SKM-1 treated with dmso at 0.1 percent for 144 hours (cell line): Measurements from ENCODE around the gene EEF2K.
"Not testable (repeated sequence)": the region's sequence is repeated elsewhere in the genome, so short reads cannot be mapped to it uniquely, and the experiment has no call there.

ENCODE experiments used
- DNase-seq: peaks from one replicate; lab custom pipeline; 2025; ENCODE audit not compliant: unreplicated experiment; lab: John Stamatoyannopoulos, UW

EEF2K gene

DNA sequence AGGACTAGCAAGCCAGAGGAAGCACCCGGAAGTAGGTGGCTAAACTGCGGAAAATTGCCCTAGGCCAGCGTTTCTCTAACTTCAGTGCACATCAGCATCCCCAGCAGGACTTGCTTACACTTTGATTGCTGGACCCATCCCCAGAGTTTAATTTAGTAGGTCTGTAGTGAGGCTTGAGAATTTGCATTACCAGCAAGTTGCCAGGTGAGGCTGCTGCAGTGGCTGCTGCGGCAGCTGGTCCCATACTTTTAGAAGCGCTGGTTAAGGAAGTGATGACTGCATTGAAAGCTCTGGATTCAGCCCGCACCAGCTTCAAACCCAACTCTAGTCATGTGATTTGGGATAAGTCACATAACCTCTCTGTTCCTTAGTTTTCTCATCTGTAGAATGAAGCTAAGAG lies 4.2 kb downstream of the EEF2K start:
- DNase-seq, result no peak

DNA sequence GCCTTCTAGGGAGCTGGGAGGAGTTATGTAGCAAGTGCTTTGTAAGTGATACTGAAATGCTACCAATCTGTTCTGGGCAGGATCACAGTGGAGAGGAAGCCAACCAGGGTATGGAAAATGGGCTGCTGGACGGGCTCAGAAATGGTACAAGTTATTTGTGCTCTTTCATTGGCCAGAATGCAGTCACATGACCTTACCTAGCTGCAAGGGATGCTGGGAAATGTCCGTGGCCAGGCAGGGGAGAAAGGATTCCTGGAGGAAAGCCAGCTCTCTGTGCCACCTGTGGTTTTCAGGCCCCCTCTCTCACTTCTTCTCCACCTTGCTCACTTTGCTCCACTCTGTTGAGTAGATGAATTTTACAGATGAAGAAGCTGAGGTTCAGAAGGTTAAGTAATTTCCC lies 4.8 kb downstream of the EEF2K start:
- DNase-seq, result no peak

DNA sequence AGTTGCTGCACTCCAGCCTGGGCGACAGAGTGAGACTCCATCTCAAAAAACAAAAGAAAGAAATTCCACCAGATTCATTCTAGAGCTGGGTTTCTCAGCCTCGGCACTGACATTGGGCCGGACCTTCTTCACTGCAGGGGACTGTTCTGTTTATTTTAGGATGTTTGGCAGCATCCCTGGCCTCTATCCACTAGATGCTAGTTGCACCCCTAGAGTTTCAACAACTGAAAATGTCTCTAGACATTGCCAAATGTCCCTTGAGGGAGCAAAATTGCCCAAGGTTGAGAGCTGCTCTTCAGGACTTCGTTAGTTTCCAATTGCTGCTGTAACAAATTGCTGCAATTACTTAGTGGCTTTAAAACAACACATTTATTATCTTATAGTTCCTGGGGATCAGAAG lies 7.2 kb downstream of the EEF2K start:
- no peak for DNase-seq

DNA sequence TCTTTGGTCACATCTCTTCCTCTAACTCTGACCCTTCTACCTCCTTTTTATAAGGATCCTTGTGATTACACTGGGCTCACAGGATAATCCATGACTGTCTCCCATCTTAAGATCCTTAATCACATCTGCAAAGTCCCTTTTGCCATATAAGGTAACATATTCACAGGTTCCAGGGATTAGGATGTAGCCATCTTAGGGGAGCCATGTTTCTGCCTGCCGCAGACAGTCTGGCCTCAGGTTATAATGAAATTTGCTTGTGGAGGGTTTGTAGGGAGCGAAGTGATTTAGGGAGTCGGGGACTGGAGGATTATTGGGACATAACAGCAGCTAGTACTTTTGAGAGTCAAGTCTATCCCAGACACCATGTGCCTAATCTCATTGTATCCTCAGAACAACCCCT lies 7.7 kb downstream of the EEF2K start:
- no peak for DNase-seq

DNA sequence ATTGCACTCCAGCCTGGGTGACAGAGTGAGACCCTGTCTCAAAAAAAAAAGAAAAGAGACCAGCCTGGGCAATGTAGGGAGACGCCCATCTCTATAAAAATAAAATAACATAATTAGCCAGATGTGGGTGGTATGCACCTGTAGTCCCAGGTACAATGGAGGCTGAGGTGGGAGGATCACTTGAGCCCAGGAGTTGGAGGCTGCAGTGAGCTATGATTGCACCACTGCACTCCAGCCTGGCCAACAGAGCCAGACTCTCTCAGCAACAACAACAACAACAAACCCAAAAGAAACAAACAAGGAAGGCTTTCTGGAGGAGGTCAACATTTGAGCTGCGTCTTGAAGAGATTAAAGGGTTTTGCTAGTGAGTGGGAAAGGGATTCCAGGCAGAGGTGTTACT lies 8.3 kb downstream of the EEF2K start:
- no peak for DNase-seq

DNA sequence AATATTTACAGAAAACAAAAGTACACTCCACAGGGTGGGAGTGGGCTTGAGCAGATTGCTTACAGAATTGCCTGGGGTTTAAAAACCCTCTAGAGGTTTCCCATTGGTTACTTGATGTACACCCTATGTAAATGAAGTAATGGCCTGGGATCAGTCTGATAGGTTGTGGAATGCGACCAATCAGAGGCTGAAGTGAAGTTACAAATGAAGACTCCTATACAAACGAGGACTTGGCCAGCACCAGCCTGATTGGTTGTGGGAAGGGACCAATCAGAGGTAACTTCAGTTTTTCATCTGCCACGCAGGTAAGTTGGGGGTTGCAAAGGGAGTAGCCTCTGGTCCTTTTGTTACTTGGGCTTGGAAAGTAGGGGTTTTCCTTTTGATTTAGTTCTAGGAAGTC lies 8.8 kb downstream of the EEF2K start:
- no peak for DNase-seq

DNA sequence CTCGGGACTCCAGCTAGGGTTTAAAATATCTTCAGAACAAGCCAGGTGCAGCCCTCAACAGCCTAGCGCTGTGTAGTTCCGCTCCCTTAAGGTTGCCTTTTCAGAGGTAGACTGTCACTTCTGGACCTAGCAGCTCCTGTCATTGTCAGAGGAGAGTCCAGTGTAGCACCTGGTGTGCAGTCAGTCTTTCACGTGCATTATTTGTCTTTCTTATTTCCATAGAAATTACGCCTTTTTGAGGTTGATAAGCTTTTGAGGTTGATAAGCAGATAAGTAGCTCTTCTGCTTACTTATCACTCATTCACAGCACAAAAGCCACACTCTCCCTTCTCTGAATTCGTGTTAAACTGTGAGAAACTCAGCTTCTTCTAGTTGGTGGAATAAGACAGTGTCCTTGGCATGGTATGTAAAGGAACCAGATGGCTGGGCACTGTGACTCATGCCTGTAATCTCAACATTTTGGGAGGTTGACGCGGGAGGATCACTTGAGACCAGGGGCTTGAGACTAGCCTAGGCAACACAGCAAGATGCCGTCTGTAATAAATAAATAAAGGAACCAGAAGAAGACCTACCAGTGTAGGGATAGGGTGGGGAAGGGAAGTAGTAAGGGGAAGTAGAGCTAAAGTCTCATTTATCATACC lies 10.2 kb downstream of the EEF2K start:
- DNase-seq, result no peak

DNA sequence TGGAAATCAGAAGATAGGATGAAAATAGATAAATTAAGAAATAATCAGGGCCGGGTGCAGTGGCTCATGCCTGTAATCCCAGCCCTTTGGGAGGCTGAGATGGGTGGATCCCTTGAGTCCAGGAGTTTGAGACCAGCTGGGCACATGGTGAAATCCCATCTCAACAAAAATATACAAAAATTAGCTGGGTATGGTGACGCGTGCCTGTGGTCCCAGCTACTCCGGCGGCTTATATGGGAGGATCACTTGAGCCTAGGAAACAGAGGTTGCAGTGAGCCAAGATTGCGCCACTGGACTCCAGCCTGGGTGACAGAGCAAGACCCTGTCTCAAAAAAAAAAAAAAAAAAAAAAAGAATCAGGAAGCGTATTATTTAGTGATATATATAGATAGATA lies 10.8 kb downstream of the EEF2K start:
- not testable (repeated sequence) for DNase-seq

DNA sequence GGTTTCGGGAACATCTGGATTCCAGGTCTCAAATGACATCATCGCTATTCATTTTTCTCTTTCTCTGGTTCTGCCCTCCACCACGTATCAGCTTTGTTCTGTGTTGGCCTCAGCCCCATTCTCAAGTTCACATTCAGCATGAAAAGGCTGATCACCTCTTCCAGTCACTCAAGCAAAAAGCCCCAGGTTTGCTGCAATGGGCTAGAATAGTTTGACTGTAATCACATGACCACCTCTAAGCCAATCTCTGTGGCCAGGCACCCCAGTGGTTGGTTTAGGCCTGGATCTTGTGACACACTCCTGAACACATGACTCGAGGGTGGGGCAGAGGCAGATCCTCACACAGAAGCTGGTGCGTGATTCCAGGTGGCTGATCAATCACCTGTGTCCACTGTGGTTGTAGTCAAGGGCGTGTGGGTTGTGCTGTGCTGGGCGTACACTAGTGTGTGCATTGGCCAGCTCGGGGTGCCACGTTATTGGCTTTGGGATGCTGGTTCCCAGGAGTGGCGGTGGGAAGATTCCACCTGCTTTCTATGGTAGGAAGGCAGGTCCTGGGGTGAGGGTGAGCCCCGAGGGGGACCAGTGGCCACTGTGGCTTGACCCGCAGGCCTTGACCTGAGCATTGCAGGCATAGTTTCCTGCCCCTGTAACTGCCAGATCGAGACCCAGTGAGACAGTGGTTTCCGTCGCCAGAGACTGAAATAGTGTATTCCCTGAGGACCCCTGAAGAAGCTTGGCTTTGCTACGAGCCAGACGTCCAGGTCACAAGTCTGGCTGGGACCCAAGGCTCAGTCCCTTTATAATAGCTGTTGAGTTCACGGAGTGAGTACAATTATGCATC lies 12.0 kb downstream of the EEF2K start:
- DNase-seq, result no peak

DNA sequence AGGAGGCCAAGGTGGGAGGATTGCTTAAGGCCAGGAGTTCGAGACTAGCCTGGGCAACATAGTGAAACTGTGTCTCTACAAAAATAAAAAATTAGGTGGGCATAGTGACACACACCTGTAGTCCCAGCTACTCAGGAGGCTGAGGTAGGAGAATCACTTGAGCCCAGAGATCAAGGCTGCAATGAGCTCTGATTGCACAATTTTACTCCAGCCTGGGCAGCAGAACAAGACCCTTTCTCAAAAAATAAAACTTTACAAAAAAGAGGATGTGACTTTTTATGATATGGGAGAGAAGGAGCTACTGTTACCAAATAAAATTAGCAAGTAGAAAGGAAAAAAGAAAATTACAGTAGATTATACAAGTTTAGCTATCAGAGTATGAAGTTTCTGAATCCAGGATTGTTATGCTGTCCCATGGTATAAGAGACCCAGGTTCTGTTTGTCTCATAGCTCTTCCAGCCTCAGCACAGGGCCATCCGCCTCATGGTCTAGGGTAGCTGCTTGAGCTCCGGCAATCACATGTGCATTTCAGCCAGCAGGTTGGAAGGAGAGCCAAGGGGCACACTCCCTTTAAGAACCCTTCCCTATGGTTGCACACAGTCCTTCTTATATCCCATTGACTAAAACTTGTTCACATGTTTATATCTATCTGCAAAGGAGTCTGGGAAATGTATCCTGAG lies 13.5 kb downstream of the EEF2K start:
- no peak for DNase-seq

DNA sequence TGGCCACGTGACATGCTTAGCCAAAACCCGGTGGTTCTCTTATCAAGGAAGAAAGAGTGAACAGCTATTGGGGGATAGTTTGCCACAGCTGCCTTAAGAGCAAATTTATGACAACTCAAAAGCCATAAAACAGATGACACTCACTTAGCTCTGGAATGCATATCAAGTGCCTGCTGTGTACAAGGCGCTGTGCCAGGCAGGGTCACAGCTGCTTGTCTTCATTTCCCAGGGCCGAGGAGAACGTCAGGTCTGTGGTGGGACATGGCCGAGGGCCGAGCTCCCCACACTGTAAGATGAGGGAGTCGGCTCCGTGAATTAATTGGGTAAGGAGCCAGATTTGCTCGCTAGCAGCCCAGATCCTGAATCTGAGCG lies 14.0 kb downstream of the EEF2K start:
- no peak for DNase-seq

DNA sequence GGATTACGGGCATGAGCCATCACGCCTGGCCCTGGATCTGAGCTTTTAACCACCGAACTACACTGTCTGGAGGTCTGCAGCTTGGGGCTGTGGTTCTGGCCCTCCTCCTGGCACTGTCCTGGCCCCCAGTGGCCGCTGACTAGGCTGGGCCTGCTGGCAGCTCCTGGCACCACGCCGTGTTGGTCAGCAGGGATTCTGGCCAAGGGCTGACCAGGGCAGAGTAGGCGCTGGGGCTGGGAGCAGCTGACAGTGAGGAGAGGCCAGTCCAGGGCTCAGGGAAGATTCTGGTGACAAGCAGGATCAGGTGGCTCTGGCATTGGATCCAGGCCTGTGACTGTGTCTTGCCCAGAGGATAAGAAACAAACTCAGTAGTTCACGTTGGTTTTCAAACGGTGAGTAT lies 14.6 kb downstream of the EEF2K start:
- DNase-seq, result no peak

DNA sequence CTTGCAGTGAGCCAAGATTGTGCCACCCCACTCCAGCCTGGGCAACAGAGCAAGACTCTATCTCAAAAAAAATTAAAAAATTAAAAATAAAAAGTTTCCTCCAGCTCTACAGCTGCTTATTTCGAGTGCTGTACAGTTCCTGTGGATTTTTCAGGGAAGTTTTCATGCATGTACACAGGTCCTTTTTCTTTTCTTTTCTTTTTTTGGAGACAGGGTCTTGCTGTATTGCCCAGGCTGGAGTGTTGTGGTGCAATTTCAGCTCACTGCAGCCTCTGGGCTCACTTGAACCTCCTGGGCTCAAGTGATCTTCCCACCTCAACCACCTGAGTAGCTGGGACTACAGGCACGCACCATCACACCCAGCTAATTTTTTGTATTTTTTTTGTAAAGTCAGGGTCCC lies 15.9 kb downstream of the EEF2K start:
- no peak for DNase-seq

DNA sequence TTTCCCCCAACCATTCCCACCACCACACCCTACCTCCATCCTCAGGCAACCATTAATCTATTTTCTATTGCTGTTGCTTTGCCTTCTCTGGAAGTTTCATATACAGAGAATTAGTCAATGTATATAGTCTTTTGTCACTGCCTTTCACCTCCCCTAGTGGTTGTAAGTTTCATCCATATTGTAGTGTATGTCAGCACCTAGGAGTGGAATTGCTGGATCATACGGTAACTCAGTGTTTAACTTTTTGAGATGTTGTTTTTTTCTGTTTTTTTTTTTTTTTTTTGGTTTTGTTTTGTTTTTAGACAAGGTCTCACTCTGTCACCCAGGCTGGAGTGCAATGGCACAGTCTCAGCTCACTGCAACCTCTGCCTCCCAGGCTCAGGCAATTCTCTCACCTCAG lies 16.9 kb downstream of the EEF2K start:
- DNase-seq, result no peak

DNA sequence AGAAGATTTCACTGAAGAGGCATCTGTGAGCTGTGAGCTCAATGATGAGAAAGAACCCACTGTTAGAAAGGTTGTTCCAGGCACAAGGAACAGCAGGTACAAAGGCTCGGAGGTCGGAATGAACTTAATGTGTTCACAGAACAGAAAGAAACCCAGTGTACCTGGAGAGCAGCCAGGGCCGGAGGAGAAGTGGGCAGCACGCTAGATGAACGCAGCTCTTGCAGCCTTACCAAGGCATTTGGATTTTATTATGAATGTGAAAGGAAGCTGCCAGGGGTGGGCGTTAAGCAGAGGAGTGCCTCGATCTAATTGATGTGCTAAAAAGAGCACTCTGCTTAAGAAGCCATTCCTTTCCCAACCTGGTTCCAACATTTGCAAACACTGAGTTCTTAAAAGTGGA lies 19.0 kb downstream of the EEF2K start:
- no peak for DNase-seq

DNA sequence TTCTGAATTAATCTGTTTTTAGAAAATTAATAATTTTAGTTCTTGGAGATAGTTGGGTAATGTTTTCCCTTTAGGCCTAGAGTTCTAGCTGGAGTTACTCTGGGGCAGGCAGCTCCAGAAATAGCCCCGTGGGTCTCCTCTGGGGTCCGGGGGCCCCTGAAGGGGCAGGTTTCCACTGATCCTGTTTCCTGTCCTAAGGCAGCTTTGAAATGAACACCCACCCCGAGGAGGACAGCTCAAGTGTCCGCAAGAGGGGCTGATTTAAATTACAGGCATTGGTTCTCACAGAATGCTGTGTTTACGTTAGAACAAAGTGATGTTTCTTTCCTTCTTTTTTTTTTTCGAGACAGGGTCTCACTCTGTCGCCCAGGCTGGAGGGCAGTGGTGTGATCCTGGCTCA lies 23.8 kb downstream of the EEF2K start:
- no peak for DNase-seq

DNA sequence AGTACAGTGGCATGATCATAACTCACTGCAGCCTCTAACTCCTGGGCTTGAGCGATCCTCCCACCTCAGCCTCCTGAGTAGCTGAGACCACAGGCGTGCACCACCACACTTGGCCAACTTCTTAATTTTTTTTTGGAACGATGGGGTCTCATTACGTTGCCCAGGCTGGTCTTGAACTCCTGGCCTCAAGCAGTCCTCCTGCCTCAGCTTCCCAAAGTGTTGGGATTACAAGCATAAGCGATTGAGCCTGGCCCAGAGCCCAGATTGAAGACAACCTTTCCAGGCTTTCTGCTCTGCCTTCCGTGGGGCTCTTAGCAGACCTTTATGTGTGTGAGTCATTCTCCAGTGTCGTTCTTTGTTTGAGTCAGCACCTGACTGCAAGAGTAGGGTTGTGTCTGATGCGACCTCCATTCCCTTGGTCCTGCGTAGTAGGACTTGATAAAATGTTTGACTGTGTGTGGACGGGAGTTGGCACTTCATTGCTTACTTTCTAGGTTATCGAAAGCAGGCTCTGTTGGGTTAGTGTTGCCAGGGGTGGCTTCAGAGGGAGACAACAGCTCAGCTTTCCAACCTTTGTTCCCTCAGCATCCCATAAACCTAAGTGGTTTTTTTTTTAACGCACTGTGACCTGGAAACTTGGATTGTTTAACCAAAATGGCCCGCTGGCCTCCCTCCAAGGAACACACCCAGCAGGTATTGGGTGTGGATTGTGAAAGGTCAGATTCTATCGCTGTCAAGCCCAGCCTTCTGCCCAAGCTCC lies 26.4 kb downstream of the EEF2K start:
- DNase-seq, result no peak

DNA sequence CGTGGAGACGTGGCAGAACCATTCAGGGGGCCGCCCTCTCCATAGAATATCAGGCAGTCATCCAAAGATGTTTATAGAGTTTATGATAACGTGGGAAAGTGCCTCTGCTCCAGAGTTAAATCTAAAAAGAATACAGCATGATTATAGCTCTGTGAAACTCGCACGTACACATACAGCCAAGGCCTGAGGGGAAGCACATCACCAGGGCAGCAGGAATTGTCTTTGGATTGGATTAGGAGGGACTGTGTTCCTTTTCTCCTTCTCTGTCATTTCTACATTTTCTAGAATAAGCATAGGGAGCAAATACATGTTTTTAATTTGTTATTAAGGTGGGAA lies 26.9 kb downstream of the EEF2K start:
- no peak for DNase-seq

DNA sequence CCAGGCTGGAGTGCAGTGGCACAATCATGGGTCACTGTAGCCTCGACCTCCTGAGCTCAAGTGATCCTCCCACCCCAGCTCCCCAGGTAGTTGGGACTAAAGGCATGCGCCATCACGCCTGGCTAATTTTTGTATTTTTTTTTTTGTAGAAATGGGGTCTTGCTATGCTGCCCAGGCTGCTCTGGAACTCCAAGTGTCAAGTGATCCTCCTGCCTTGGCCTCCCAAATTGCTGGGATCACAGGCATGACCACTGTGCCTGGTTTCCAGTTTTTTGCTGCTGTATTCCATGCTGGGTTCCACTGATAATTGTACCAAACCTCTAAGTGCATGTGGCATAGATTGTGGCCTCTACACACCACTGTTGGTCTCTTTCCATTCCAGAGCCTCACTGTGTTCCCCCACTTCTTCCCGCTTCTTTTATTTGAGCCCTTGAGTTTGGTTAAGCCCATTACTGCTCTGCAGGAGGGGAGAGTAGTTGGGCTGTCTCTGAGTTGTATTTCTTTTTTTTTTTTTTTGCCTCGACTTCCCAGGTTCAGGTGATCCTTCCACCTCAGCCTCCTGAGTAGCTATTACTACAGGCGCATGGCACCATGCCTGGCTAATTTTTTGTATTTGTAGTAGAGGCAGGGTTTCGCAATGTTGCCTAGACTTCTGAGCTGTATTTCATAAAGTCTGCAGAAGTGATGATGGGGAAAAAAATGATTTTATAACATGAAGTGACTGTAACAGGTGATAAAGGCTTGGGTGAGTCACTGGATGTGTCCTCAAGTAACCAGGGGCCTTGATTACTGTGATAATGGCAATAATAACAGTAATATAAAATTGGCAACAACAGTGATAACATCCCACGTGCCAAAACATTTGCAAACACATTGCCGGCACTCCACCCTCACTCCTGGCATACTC lies 30.0 kb downstream of the EEF2K start:
- DNase-seq, result no peak

DNA sequence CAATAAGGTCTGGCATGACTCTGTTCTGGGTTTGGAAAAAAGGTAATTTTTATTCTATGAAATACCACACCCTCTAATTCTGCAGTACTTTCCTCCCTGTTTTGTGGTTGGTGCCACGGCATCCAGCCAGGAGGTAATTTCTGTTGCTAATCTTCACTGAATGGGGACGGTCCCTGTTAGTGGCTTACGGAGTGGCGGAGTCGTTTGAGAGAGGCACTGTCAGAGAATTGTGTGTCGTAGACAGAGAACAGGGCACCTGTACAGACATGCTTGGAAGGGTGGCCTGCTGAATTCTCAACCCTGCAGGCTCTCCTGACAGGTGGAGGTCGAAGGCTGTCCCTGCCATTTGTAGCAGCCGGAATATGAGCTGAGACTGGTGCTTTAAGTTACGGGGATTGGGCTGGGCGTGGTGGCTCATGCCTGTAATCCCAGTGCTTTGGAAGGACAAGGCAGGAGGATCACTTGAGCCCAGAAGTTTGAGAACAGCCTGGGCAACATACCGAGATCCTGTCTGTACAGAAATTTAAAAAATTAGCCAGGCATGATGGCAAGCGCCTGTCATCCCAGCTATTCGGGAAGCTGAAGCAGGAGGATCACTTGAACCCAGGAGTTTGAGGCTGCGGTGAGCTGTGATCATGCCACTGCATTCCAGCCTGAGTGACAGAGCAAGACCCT lies 33.2 kb downstream of the EEF2K start:
- no peak for DNase-seq
